H1 (cell line): ENCODE measurements around the gene INTU. TPM values are rescaled to one million over a fixed set of nuclear protein-coding genes. Genes with fewer than 3 reads are reported as not detected.
A peak's percentile ranks its signal among the peaks of the same experiment; 100 is the strongest.

Experiments used
- CTCF ChIA-PET: fragments of 300-600 bp; sonication (Branson Sonifier 250); formaldehyde crosslinking; loops from one replicate; lab custom pipeline; 2021; ENCODE audit not compliant: partially characterized antibody; lab: Charles Lee
- POLR2A ChIA-PET: fragments of 300-600 bp; sonication (Branson Sonifier 250); formaldehyde crosslinking; loops from one replicate; lab custom pipeline; 2021; ENCODE audit warnings: inconsistent platforms; ENCODE audit not compliant: partially characterized antibody; lab: Charles Lee
- DNase-seq, 2 experiments: peaks; one replicate each; pipeline versions ENCODE4 v3.0.0 to v3.0.0-alpha.2; 2010 to 2022; ENCODE audit warnings: low spot score in 2 of 2, low read depth in 1 of 2, mixed read lengths in 1 of 2
- FAIRE-seq: peaks from 2 replicates; lab custom pipeline; 2011; peaks lifted over from hg19 to GRCh38; lab: Jason Lieb, UNC
- H2AFZ ChIP-seq: 2 replicates; pipeline ENCODE4 v1.8.1; 2012; ENCODE audit warnings: low read length, inconsistent platforms
- H2AK5ac ChIP-seq: 2 replicates; pipeline ENCODE4 v1.6.1; 2013; ENCODE audit warnings: low read depth, low read length
- H2BK120ac ChIP-seq: replicated peaks from 2 replicates; pipeline ENCODE3; 2013; ENCODE audit warnings: low read depth, low read length, inconsistent platforms
- H2BK12ac ChIP-seq: 2 replicates; pipeline ENCODE4 v1.6.1; 2013; ENCODE audit warnings: low read depth, low read length
- H2BK15ac ChIP-seq: 2 replicates; pipeline ENCODE4 v1.6.1; 2013; ENCODE audit warnings: low read length
- H2BK20ac ChIP-seq: 2 replicates; pipeline ENCODE4 v1.6.1; 2013; ENCODE audit warnings: low read length
- H2BK5ac ChIP-seq: 2 replicates; pipeline ENCODE4 v1.6.1; 2013; ENCODE audit warnings: low read depth, low read length
- H3K14ac ChIP-seq: 2 replicates; pipeline ENCODE4 v1.6.1; 2013; ENCODE audit warnings: inconsistent platforms; ENCODE audit not compliant: insufficient read length
- H3K18ac ChIP-seq: 2 replicates; pipeline ENCODE4 v1.6.1; 2013; ENCODE audit warnings: low read length; ENCODE audit errors: extremely low read depth
- H3K23ac ChIP-seq: 2 replicates; pipeline ENCODE4 v1.6.1; 2013; ENCODE audit warnings: inconsistent platforms; ENCODE audit not compliant: insufficient read length
- H3K23me2 ChIP-seq: 2 replicates; pipeline ENCODE4 v1.6.1; 2013; ENCODE audit warnings: low read depth, low read length
- H3K27ac ChIP-seq: 2 replicates; pipeline ENCODE4 v1.6.1; 2011; ENCODE audit warnings: low read depth, low read length, inconsistent platforms
- H3K27me3 ChIP-seq, 4 experiments: replicated peaks in 1 of 4; 1 replicate in 1 of 4; 2 replicates in 3 of 4; pipeline versions ENCODE4 v1.6.1 to v1.8.1; 2011 to 2013; ENCODE audit warnings: low read length in 3 of 4, mild to moderate bottlenecking in 3 of 4, inconsistent platforms in 2 of 4, mixed read lengths in 2 of 4, moderate library complexity in 1 of 4; ENCODE audit not compliant: control insufficient read depth in 3 of 4, insufficient read depth in 3 of 4; ENCODE audit errors: extremely low read depth in 1 of 4
- H3K36me3 ChIP-seq, 4 experiments: 2 replicates each; pipeline versions ENCODE4 v1.6.1 to v1.8.1; 2011 to 2013; ENCODE audit warnings: mild to moderate bottlenecking in 4 of 4, low read length in 3 of 4, moderate library complexity in 2 of 4, control low read depth in 1 of 4, inconsistent platforms in 1 of 4; ENCODE audit not compliant: insufficient read depth in 4 of 4, control insufficient read depth in 2 of 4
- H3K4ac ChIP-seq: replicated peaks from 2 replicates; pipeline ENCODE3; 2013; ENCODE audit warnings: low read length, low read depth, mixed read lengths, inconsistent platforms; ENCODE audit not compliant: insufficient read length
- H3K4me1 ChIP-seq, 4 experiments: replicated peaks in 1 of 4; 1 replicate in 1 of 4; 2 replicates in 3 of 4; pipeline versions ENCODE4 v1.6.1 to v1.8.1; 2011 to 2013; ENCODE audit warnings: low read length in 3 of 4, inconsistent platforms in 2 of 4, mixed read lengths in 1 of 4; ENCODE audit not compliant: insufficient read depth in 4 of 4, control insufficient read depth in 3 of 4
- H3K4me2 ChIP-seq, 2 experiments: 2 replicates each; pipeline versions ENCODE4 v1.6.1 to v1.8.1; 2011 to 2013; ENCODE audit warnings: low read depth in 2 of 2, low read length in 2 of 2, control low read depth in 1 of 2, inconsistent platforms in 1 of 2, mild to moderate bottlenecking in 1 of 2; ENCODE audit not compliant: insufficient read depth in 1 of 2
- H3K4me3 ChIP-seq, 4 experiments: fragments of 200-600, 300-600 bp in 1 of 4; sonication (generic), shearing (Covaris generic), sonication (Bioruptor Twin) in 1 of 4; 2 replicates each; pipeline versions ENCODE4 v1.5.1 to v1.8.1; 2011 to 2016; ENCODE audit warnings: low read length in 4 of 4, low read depth in 3 of 4, control low read depth in 2 of 4, inconsistent platforms in 2 of 4, mild to moderate bottlenecking in 2 of 4, mixed read lengths in 1 of 4, moderate library complexity in 1 of 4; ENCODE audit not compliant: insufficient read depth in 2 of 4; ENCODE audit errors: extremely low read depth in 1 of 4
- H3K56ac ChIP-seq: replicated peaks from 2 replicates; pipeline ENCODE3; 2013; ENCODE audit warnings: low read depth, mild to moderate bottlenecking, mixed read lengths, low read length, inconsistent platforms; ENCODE audit not compliant: insufficient read length
- H3K79me1 ChIP-seq: 2 replicates; pipeline ENCODE4 v1.6.1; 2013; ENCODE audit warnings: low read depth, low read length, control low read depth
- H3K79me2 ChIP-seq, 2 experiments: 2 replicates each; pipeline versions ENCODE4 v1.6.1 to v1.8.1; 2012 to 2013; ENCODE audit warnings: low read length in 2 of 2, mild to moderate bottlenecking in 2 of 2, inconsistent platforms in 1 of 2; ENCODE audit not compliant: insufficient read depth in 2 of 2, control insufficient read depth in 1 of 2
- H3K9ac ChIP-seq, 4 experiments: replicated peaks in 1 of 4; 1 replicate in 1 of 4; 2 replicates in 3 of 4; pipeline versions ENCODE4 v1.6.1 to v1.8.1; 2011 to 2013; ENCODE audit warnings: low read depth in 3 of 4, low read length in 3 of 4, control low read depth in 2 of 4, mild to moderate bottlenecking in 2 of 4, moderate library complexity in 2 of 4, inconsistent platforms in 1 of 4; ENCODE audit errors: extremely low read depth in 1 of 4
- H3K9me3 ChIP-seq, 2 experiments: 2 replicates each; pipeline versions ENCODE4 v1.6.1 to v1.8.1; 2012 to 2013; ENCODE audit warnings: mild to moderate bottlenecking in 2 of 2, moderate library complexity in 2 of 2, control low read depth in 1 of 2, inconsistent platforms in 1 of 2, low read depth in 1 of 2, low read length in 1 of 2, mixed read lengths in 1 of 2; ENCODE audit not compliant: insufficient read depth in 2 of 2
- H4K20me1 ChIP-seq, 2 experiments: replicated peaks in 1 of 2; 2 replicates each; pipeline versions ENCODE3 to v1.8.1; 2011 to 2013; ENCODE audit warnings: inconsistent platforms in 2 of 2, low read length in 2 of 2, mild to moderate bottlenecking in 1 of 2; ENCODE audit not compliant: insufficient read depth in 2 of 2, control insufficient read depth in 1 of 2
- H4K5ac ChIP-seq: 2 replicates; pipeline ENCODE4 v1.6.1; 2013; ENCODE audit warnings: low read length, low read depth, mixed read lengths, inconsistent platforms; ENCODE audit not compliant: insufficient read length
- H4K8ac ChIP-seq: 2 replicates; pipeline ENCODE4 v1.8.0; 2013; ENCODE audit warnings: mild to moderate bottlenecking, moderate library complexity, low read length, inconsistent platforms; ENCODE audit not compliant: insufficient read depth; ENCODE audit errors: extremely low read depth
- H4K91ac ChIP-seq: replicated peaks from 2 replicates; pipeline ENCODE3; 2013; ENCODE audit warnings: low read length, mixed read lengths, inconsistent platforms; ENCODE audit not compliant: insufficient read length
- EZH2 ChIP-seq: fragments of 200-600 bp; sonication (generic); IDR thresholded peaks from 2 replicates; pipeline ENCODE4 v1.7.1; 2012; ENCODE audit warnings: low read depth, mild to moderate bottlenecking, moderate library complexity, low read length, inconsistent platforms; ENCODE audit not compliant: severe bottlenecking
- HDAC6 ChIP-seq: IDR thresholded peaks from one replicate; pipeline ENCODE4 v1.7.1; 2012; ENCODE audit warnings: low read depth, mild to moderate bottlenecking, inconsistent platforms, low read length, moderate library complexity
- JUND ChIP-seq: IDR thresholded peaks from 2 replicates; pipeline ENCODE4 v1.6.1; 2011; ENCODE audit warnings: mild to moderate bottlenecking, improper control_type of control experiment, low read length
- NANOG ChIP-seq: IDR thresholded peaks from 2 replicates; pipeline ENCODE4 v1.6.1; 2011; ENCODE audit warnings: low read length, low read depth, mild to moderate bottlenecking, inconsistent platforms; ENCODE audit not compliant: insufficient read depth, poor library complexity, severe bottlenecking
- SUZ12 ChIP-seq: fragments of 200-600 bp; sonication (generic); IDR thresholded peaks from 2 replicates; pipeline ENCODE4 v1.6.1; 2012; ENCODE audit warnings: mild to moderate bottlenecking, inconsistent platforms, low read length, moderate library complexity, mixed read lengths
- TBP ChIP-seq: IDR thresholded peaks from 2 replicates; pipeline ENCODE4 v1.6.1; 2011; ENCODE audit warnings: low read depth, low read length, improper control_type of control experiment
- TEAD4 ChIP-seq: IDR thresholded peaks from 2 replicates; pipeline ENCODE4 v1.6.1; 2012; ENCODE audit warnings: low read depth, low read length, inconsistent platforms, mixed read lengths
- YY1 ChIP-seq: IDR thresholded peaks from 2 replicates; pipeline ENCODE4 v1.6.1; 2011; ENCODE audit warnings: low read depth, mild to moderate bottlenecking, low read length
- ZNF274 ChIP-seq: IDR thresholded peaks from 2 replicates; pipeline ENCODE4 v1.7.0; 2012; ENCODE audit warnings: low read length, borderline replicate concordance; ENCODE audit errors: extremely low read depth
- WGBS, 2 experiments: shearing (Covaris generic) in 1 of 2; methylation state at CpG; one replicate each; pipeline versions ENCODE4 v1.1.6 to v1.1.7; 2013 to 2015; ENCODE audit warnings: low lambda C conversion rate in 2 of 2, mixed read lengths in 2 of 2, inconsistent platforms in 1 of 2, low coverage in 1 of 2, missing lambda C conversion rate in 1 of 2; ENCODE audit not compliant: insufficient replicate concordance in 2 of 2, insufficient coverage in 1 of 2, insufficient read length in 1 of 2; ENCODE audit errors: extremely low coverage in 1 of 2, missing lambda C conversion rate in 1 of 2; 5-methylcytosine and 5-hydroxymethylcytosine counted together
- polyA plus RNA-seq, 7 experiments: library from polyadenylated mRNA; depleted of rRNA in 3 of 7; stranded (reverse) in 5 of 7; unstranded in 2 of 7; fragments of >200 nt in 5 of 7; fragments of 200-250 nt in 2 of 7; gene quantifications; 1 replicate in 5 of 7; 2 replicates in 1 of 7; 4 replicates in 1 of 7; pipeline versions ENCODE4 v1.2.1 to v1.2.3, GENCODE V29; 2011 to 2013; ENCODE audit warnings: missing spikeins in 2 of 7, mixed read lengths in 2 of 7
- total RNA-seq: library from RNA; stranded (reverse); fragmentation: NEBNext Ultra II Directional; extraction: Animal tissue kit (Norgen Biotek cat#: 25700); gene quantifications from 2 replicates; pipeline ENCODE4 v1.2.1, GENCODE V29; 2021

The INTU gene
- total and polyA plus RNA-seq, 2 of the 8 experiments (the other 6 are each of a cell fraction or from before 2014, with no cell fraction given): 6.0 to 15.1 TPM

DNA sequence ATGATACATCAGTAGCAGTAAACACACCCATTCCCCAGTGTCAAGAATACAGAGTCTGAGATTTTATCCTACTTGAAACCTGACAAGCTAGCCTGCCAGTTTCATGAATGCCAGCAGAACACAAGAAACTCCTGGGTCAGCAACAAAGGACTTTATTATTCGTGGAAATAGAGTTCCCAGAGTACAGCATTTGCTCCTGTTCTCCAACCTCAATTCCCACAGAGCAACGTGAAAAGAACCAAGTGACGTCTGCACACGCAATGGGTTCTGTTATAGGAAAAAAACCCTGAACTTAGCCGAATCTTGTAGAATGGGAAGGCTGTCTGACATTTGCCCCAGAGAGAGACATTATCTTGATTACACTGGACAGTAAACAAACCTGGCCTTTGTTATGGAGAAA, 23.3 kb upstream of the INTU start:
- Histone ChIP-seq H4K91ac (no peak overlapping the region), H2AK5ac (no peak overlapping the region), H3K36me3 (no peaks in the 10 kb centered on the region), H2BK20ac (no peak overlapping the region), H3K4me2 (no peak overlapping the region), H2AFZ (0 out of 2 replicates have a peak overlapping the region, but pooled peaks have one; percentile 49), H4K20me1 (no peaks in the 10 kb centered on the region), H3K18ac (no peak overlapping the region), H3K27ac (no peak overlapping the region), H3K4ac (no peak overlapping the region), H3K9ac (no peak overlapping the region), H3K23ac (no peak overlapping the region), H3K4me1 (peaks cover 0 to 5% (median 1%) of the 10 kb centered on the region in 4 experiments; a peak in 2 of 7 replicates), H4K8ac (no peak overlapping the region), H2BK5ac (no peak overlapping the region), H4K5ac (no peak overlapping the region), H3K9me3 (no peaks in the 10 kb centered on the region), H3K14ac (no peak overlapping the region), H2BK15ac (no peak overlapping the region), H3K27me3 (no peaks in the 10 kb centered on the region), H3K56ac (no peak overlapping the region), H2BK12ac (no peak overlapping the region), H3K79me2 (no peaks in the 10 kb centered on the region), H2BK120ac (no peak overlapping the region), H3K23me2 (no peaks in the 10 kb centered on the region), H3K4me3 (no peak overlapping the region), H3K79me1 (no peaks in the 10 kb centered on the region)
- 72% methylated on average over 5 of the region's 5 CpGs; no CpG with 5 or more reads in 1 of the 2 experiments for WGBS, 2 experiments
- CTCF ChIA-PET: interaction anchor here (1.2 kb wide), 1 partner anchor 179 kb away, joined by 3 read pairs; no protein-coding TSS in a partner anchor
- no peak for DNase-seq
- TF ChIP-seq SUZ12 (no peak), YY1 (no peak), HDAC6 (no peak), JUND (no peak), EZH2 (no peak), ZNF274 (no peak), TEAD4 (no peak), TBP (no peak), NANOG (no peak)
- FAIRE-seq: no peak
- POLR2A ChIA-PET: no interaction called here
